ENCODE results near the gene CGREF1.

DNA sequence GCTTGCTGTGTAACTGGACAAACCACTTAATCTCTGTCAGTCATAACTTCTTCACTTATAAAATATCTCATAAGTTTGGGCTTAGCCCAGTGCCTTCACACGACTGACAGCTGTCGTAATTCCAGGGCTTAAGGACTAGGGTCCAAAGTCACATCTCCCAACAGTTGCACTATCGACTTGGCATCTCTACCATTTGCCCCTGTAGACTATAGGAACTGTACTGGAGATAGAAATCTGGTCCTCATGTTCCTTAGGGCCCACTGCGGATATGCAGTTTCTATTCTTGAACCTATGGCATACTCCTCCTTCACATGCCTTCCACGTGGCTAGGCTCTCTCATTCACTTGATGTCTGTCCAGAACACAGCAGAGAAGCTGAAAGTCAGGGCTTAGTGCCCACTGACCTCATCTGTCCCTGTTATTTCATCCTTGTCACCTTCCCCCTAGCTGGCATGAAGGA lies 7.4 kb upstream of the CGREF1 start:
- no peak for TF ChIP-seq POLR2A (IDR thresholded peaks at IDR 0.05)
- no peak for TF ChIP-seq CTCF (IDR thresholded peaks at IDR 0.05)
- TF ChIP-seq EP300 (IDR thresholded peaks at IDR 0.05), result no peak
